NCI-H748 treated with DMSO at 0.1 percent for 48 hours (cell line): Measurements from ENCODE around the gene KRTAP10-10.
"Not testable (repeated sequence)": the region's sequence is repeated elsewhere in the genome, so short reads cannot be mapped to it uniquely, and the experiment has no call there.

Source experiments
- DNase-seq: peaks from one replicate; lab custom pipeline; 2025; lab: John Stamatoyannopoulos, UW

Gene KRTAP10-10

GRCh38 chr21:44650973-44651675, 14.0 kb downstream of the KRTAP10-10 start:
- no peak for DNase-seq

- DNase-seq = no peak
Measured at GRCh38 chr21:44653123-44653522, 16.0 kb downstream of the KRTAP10-10 start.

GRCh38 chr21:44653656-44654575, 16.8 kb downstream of the KRTAP10-10 start:
- no peak for DNase-seq

- no peak for DNase-seq
Measured at GRCh38 chr21:44654576-44655175, 17.5 kb downstream of the KRTAP10-10 start, which contains the start of gene KRTAP12-4. TSS of gene KRTAP12-4 (minus strand) at chr21:44654659. CDS start at chr21:44654614, 45 bp downstream.

GRCh38 chr21:44656868-44657267, 19.7 kb downstream of the KRTAP10-10 start:
- no peak for DNase-seq

GRCh38 chr21:44657635-44658540, 20.7 kb downstream of the KRTAP10-10 start, which contains the start of gene KRTAP12-3:
TSS of gene KRTAP12-3 (plus strand) at chr21:44657932. CDS start at chr21:44657980, 48 bp downstream.
- no peak for DNase-seq

- DNase-seq = no peak
Measured at GRCh38 chr21:44658541-44658910, 21.4 kb downstream of the KRTAP10-10 start.

GRCh38 chr21:44658913-44659595, 21.9 kb downstream of the KRTAP10-10 start:
- no peak for DNase-seq

GRCh38 chr21:44661567-44661966, 24.4 kb downstream of the KRTAP10-10 start:
- not testable (repeated sequence) for DNase-seq

- DNase-seq = no peak
Measured at GRCh38 chr21:44664691-44665090, 27.5 kb downstream of the KRTAP10-10 start.

- DNase-seq = no peak
Measured at GRCh38 chr21:44666401-44667320, 29.5 kb downstream of the KRTAP10-10 start, which contains the start of gene KRTAP12-2. TSS of gene KRTAP12-2 (minus strand) at chr21:44666927. CDS start at chr21:44666886, 41 bp downstream.

- no peak for DNase-seq
Measured at GRCh38 chr21:44667612-44668011, 30.5 kb downstream of the KRTAP10-10 start.

GRCh38 chr21:44670642-44671432, 33.7 kb downstream of the KRTAP10-10 start:
- no peak for DNase-seq

- no peak for DNase-seq
Measured at GRCh38 chr21:44671911-44672310, 34.8 kb downstream of the KRTAP10-10 start.

GRCh38 chr21:44677881-44678280, 40.7 kb downstream of the KRTAP10-10 start:
- DNase-seq = no peak

GRCh38 chr21:44681152-44681551, 44.0 kb downstream of the KRTAP10-10 start:
- no peak for DNase-seq

- DNase-seq = peak; percentile 94
Measured at GRCh38 chr21:44681861-44682579, 44.9 kb downstream of the KRTAP10-10 start, which contains the start of gene KRTAP12-1. TSS of gene KRTAP12-1 (minus strand) at chr21:44682163. CDS start at chr21:44682123, 40 bp downstream.
